SW480 (cell line): Measurements from ENCODE around the gene ADAM15.

Experiments used
- DNase-seq: peaks from one replicate; pipeline ENCODE4 v3.0.0-alpha.2; 2016; ENCODE audit warnings: low spot score

The ADAM15 gene

GRCh38 chr1:155050560-155051341 is at the start of gene ADAM15:
Gene ADAM15 (plus strand): TSS chr1:155051316. CDS start chr1:155051387, 71 bp downstream.
- DNase-seq, result peak; percentile 72

- DNase-seq, result no peak
Measured at GRCh38 chr1:155001425-155001674, 49.8 kb upstream of the ADAM15 start.

GRCh38 chr1:155001675-155002463 is 49.2 kb upstream of the ADAM15 start:
- peak; percentile 99 for DNase-seq

GRCh38 chr1:155002464-155003226 is 48.5 kb upstream of the ADAM15 start, which contains the start of gene ZBTB7B:
Gene ZBTB7B (plus strand): TSS chr1:155002802. CDS start chr1:155014661, 11,859 bp downstream.
- DNase-seq, result no peak

- peak; percentile 50 for DNase-seq
Measured at GRCh38 chr1:155003227-155003765, 47.8 kb upstream of the ADAM15 start.

GRCh38 chr1:155003766-155004351 is 47.3 kb upstream of the ADAM15 start:
- DNase-seq, result peak; percentile 49

GRCh38 chr1:155004352-155005075 is 46.6 kb upstream of the ADAM15 start:
- no peak for DNase-seq

GRCh38 chr1:155005076-155006011 is 45.8 kb upstream of the ADAM15 start:
- DNase-seq, result no peak

- peak; percentile 41 for DNase-seq
Measured at GRCh38 chr1:155006601-155007101, 44.5 kb upstream of the ADAM15 start.

GRCh38 chr1:155007251-155007828 is 43.8 kb upstream of the ADAM15 start:
- DNase-seq, result no peak

GRCh38 chr1:155008015-155008941 is 42.8 kb upstream of the ADAM15 start:
- DNase-seq, result no peak

GRCh38 chr1:155009221-155009711 is 41.9 kb upstream of the ADAM15 start:
- DNase-seq, result no peak

- no peak for DNase-seq
Measured at GRCh38 chr1:155009742-155010141, 41.4 kb upstream of the ADAM15 start.

GRCh38 chr1:155010211-155010918 is 40.8 kb upstream of the ADAM15 start:
- DNase-seq, result no peak

GRCh38 chr1:155011004-155011416 is 40.1 kb upstream of the ADAM15 start:
- DNase-seq, result no peak

GRCh38 chr1:155011437-155012025 is 39.6 kb upstream of the ADAM15 start:
- DNase-seq, result no peak

- DNase-seq, result no peak
Measured at GRCh38 chr1:155012026-155012546, 39.0 kb upstream of the ADAM15 start.
